HG02571 (cell line): ENCODE results near the gene XCL1.
"Not testable (repeated sequence)": the region's sequence is repeated elsewhere in the genome, so short reads cannot be mapped to it uniquely, and the experiment has no call there.

ENCODE experiments used
- ATAC-seq: cut with Tn5 transposase; IDR thresholded peaks from one replicate; pipeline ENCODE4 v1.9.1; 2021; ENCODE audit warnings: mild to moderate bottlenecking, moderate library complexity; ENCODE audit not compliant: unreplicated experiment

XCL1 gene, protein sequence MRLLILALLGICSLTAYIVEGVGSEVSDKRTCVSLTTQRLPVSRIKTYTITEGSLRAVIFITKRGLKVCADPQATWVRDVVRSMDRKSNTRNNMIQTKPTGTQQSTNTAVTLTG

DNA sequence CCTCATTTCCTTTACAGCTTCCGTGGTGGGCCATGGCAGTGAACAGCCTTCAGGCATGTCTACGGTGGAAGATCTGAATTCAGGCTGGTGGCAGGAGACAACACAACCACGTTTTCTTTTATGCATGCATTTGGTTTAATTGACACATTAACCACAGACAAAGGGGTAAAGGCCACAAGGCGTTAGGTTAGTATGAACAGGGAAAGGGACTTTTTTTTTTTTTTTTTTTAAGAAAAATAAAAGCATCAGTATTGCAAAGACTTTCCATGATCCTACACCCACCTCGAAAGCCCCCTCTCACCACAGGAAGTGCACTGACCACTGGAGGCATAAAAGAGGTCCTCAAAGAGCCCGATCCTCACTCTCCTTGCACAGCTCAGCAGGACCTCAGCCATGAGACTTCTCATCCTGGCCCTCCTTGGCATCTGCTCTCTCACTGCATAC is at the start of gene XCL1:
XCL1 (plus strand) TSS at position 361 of the 444 bp plus-strand sequence; CDS start at position 394, 33 bp downstream.
- ATAC-seq, result not testable (repeated sequence)

DNA sequence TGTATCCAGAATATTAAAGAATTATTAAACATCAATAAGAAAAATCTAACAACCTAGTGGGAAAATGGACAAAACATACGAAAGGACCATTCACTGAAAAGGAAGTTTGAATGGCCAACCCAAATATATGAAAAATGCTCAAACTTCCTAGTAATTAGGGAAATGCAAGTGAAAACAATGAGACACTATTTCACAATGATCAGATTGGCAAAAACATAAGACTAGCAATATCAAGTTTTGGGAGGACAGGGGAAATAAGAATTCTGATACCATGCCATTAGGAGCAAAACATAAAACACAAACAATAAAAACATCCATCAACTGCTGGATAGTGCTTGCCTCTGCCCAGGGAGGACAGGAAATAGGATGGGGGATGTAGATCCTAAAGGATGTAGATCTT is 46.9 kb upstream of the XCL1 start:
- no peak for ATAC-seq

DNA sequence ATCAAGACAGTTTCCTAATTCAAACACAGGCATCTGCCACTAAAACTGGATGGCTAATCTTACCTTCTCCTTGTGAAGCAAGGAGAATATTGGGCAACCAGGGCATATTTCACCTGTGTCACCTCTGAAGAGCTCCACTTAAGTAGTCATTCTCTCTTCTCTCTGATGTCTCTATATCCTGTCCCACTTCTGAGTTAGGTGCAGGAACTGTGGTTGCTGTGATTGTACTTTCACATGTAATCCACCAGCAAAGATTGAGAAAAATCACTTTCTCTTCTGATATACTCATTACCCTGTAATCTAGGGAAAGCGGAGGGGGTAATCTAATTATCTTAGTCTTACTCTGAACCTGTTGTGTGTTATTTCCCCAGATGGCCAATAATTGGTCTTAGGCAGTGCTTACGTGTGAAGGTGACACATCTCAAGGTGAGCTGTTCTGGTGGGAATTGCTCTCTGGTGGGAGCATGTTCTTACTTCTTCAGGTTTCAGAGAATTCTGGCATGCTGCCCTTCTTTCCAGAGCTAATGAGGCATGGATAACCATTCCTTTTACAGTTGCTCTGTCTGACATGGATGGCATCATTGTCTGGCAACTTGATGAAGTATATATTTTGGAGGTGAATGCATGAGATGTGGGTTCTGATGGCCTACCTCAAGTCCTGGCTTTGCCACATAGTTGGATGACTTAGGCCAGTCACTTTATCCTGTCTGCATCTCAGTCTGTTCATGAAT is 44.6 kb upstream of the XCL1 start:
- ATAC-seq, result no peak

DNA sequence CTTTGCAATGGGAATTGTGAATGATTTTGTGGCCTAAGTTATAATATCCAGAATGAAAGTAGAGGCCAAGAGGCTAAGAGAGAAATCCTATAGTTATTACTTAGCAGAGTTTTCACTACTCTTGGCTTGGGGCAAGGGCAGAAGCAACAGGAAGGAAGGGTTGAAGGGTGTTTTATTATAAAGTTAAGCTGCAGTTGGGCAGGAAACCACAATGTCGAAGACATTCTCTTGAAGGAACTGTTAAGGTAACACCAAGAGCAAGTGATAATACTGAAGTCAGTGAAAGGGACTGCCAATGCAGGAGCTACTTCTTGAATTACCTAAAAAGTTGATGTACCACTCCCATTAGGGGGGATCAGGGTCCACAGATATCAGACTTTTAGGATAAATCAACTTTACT is 40.9 kb upstream of the XCL1 start:
- ATAC-seq, result no peak

DNA sequence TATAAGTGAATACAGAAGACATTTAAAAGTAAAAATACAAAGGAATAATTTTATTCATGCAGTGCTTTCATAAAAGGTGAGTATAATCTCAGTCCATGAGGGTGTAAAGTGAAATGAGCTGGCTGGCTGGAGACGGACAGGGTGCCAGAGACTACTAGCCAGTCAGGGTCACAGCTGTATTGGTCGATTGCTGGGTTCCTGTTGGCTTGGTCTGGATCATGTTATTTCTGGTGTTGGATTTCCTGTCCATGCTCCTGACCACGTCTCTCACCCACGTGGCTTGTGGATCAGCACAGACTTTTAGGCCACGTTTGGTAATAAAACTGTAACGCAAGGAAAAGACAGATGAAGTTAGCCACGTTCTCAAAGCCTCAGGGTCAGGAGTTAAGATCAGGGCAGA is 35.6 kb upstream of the XCL1 start:
- ATAC-seq, result not testable (repeated sequence)

DNA sequence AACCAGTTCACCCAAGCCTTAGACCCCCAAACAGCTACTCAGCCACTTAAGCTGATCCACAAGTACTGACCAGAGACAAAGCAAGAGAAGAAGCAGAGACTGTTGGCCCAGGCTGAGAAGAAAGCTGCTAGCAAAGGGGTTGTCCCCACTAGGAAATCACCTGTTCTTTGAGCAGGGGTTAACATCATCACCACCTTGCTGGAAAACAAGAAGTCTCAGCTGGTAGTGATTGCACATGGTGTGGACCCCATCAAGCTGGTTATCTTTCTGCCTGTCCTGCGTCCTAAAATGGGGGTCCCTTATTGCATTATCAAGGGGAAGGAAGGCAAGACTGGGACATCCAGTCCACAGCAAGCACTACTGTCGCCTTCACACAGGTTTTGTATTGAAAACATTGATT is 33.4 kb upstream of the XCL1 start:
- ATAC-seq, result not testable (repeated sequence)

DNA sequence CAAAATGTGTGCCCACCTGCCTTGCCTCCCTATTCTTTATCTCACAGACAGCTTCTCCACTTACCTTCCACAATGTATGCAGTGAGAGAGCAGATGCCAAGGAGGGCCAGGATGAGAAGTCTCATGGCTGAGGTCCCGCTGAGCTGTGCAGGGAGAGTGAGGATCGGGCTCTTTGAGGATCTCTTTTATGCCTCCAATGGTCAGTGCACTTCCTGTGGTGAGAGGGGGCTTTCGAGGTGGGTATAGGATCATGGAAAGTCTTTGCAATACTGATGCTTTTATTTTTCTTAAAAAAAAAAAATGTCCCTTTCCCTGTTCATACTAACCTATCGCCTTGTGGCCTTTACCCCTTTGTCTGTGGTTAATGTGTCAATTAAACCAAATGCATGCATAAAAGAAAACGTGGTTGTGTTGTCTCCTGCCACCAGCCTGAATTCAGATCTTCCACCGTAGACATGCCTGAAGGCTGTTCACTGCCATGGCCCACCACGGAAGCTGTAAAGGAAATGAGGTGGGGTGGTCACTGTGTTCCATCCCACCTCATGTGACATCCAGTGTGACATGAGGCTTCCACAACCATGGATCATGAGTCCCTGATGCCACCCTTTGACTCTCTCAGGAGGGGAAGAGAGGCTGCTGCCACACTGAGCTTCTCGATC is 32.4 kb upstream of the XCL1 start, which contains the start of gene XCL2:
XCL2 (minus strand) TSS at position 158 of the 659 bp plus-strand sequence; CDS start at position 125, 33 bp downstream.
- not testable (repeated sequence) for ATAC-seq

DNA sequence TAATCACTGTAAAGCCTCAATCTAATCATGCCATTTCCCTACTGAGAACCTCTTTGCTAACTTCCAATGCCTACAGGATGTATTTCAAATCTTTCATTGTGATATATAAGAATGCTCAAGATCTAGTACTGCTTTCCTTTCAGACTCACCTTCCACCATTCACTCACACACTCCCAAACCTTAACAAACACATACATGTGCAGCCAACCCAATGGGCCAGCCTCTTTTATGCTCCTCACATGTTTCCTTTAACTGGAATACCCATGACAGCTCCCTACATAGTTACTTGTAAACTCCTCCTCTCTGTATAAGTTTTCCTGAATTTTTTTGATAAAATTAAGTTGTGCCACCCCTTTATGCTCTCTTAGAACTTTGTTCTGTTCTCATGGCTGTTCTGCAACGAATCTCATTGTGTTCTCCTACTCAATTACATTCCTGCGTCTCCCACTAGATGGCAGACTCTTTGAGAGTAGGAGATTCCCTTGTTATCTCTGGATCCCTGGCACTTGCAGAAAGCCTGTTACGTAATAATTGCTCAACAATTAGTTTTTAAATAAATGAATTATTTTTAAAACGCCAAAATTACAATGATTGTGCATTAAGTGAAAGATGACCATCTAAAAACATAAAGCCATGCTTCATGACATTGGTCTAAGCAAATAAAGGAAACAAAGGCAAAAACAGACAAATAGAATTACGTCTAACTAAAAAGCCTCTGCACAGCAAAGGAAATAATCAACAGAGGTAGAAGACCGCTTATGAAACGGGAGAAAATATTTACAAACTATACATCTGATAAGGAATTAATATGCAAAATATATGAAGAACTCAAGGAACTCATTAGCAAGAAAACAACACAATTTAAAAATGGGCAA is 30.5 kb upstream of the XCL1 start:
- not testable (repeated sequence) for ATAC-seq

DNA sequence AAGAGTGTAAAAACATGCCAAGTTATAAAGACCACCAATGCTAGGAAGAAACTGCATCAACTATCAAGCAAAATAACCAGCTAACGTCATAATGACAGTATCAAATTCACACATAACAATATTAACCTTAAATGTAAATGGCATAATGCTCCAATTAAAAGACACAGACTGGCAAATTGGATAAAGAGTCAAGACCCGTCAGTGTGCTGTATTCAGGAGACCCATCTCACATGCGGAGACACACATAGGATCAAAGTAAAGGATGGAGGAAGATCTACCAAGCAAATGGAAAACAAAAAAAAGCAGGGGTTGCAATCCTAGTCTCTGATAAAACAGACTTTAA is 29.9 kb upstream of the XCL1 start:
- ATAC-seq, result not testable (repeated sequence)

DNA sequence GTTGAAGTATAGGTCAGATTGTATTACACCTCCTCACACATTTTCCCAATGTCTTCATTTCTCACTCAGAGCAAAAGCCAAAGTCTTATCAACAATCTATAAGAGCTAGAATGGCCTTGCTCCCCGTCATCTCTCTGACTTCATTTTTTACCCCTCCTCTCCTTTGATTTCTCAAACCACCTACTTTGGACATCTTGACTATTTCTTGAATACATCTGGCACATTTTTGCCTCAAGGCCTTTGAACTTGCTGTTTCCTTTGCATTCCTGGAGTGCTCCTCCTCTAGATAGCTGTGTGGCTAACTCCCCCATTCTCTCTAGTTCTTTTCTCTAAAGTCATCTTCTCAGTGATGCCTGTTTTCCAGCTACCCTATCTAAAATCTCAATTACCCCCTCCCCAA is 25.4 kb upstream of the XCL1 start:
- no peak for ATAC-seq

DNA sequence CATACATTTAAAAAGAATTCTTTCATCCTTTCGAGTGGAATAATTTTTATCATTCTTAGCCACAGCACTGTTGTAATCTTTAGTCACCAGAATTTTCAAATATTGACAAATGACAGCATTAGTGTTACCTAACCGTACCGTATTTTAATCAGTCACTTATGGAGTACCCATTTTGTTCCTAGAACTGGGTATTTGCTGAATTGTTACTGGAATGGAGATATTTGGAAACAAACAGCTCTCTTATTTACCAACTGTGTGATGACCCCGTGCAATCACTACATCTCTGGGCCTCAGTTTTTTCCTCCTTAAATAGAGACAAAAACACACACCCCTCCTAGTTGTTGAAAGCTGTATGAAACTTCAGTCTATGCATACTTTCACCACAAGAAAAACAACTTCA is 24.7 kb upstream of the XCL1 start:
- no peak for ATAC-seq

DNA sequence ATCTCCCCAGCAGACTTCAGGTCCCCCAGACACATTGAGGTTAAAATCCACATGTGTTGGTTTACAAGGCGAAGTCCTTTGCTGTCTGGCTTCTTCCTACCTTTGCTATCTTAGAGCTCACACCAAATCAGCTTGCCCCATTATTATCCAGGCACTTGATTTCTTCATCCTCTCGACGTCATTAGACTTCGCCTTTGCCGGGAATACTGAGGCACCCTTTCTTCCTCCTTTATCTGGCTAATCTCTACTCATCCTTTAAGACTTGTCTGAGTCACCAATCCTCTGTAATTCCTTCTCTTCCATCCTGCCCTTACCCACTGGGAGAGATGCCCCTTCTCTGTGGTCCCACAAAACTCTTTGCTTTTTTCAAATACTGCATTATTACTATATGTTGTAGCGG is 23.4 kb upstream of the XCL1 start:
- ATAC-seq, result no peak

DNA sequence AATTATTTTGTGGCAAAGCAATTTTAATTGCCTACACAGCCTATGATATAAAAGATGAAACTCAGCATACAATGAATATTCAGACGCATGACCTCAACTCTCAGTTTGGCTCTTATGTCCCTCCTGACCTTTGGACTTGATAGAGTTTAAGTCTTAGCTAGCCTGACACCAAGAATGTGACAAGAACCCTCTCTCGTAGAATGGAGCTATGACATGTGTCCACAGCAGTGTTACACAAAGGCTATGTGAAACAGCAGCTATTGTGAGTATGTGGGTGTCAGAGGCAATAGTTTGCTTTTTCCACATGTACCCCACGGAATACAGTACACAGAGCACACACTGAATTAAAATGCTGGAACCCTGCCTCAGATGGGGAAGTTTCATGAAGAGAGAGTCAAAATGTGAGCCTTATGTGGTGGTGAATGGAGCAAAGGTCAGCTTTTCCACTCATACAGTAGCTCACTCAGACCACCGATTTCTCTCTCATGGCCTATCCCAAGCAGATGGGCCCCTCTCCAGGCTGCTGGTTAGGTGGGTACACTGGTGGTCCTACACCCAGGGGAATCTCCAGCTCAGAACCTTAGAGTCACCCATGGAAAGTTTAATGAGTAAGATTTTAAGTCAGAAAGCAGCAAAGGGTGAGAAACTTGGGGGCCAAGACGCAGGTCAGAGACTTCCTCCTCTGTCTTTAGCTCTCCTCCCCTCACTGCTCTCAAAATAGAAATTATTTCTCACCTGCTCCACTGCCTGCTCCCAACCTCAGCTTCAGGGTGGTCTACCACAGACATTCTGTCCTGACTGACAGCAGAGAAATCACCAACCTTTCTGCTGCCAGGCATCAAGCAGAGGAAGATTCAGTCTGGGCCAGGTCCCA is 22.5 kb upstream of the XCL1 start:
- no peak for ATAC-seq

DNA sequence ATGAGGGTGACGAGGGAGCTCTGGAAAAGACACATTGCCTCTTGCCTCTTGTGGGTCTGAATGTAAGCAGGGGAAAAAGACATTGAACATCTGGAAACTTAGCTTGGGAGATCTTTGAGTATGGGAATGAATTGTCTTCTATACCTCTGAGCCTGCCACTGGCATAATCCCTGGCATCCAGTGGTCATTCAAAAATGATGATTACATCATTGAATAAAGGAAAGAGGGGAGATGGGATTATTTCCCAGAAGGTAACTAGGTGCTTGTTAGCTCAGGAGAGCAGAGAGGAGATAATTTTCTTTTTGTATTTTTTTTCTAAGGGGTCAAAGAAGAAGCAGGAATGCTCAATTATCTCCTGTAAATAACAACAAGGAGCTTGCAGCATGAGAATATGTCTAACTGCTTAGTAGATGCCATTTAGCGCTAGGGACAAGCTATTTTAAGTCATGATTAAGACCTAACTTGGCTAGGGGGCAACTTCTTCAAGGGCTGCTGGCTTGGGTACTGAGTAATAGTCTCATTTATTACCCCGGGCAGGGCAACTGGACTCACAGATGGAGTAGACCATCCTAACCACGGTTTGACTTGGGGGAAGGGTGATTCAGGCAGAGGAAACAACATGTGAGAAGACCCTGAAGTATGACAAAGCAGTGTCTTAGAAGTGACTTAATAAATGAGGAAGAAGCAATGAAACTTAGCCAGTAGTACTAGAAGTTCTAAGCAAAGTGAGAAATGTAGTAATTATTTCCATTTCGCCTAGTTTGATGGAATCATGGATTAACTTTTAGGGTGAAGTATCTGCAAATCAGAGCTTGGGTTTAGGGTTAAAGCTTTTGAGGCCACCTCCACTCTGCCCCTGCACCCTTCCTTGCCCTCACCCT is 21.6 kb upstream of the XCL1 start:
- no peak for ATAC-seq

DNA sequence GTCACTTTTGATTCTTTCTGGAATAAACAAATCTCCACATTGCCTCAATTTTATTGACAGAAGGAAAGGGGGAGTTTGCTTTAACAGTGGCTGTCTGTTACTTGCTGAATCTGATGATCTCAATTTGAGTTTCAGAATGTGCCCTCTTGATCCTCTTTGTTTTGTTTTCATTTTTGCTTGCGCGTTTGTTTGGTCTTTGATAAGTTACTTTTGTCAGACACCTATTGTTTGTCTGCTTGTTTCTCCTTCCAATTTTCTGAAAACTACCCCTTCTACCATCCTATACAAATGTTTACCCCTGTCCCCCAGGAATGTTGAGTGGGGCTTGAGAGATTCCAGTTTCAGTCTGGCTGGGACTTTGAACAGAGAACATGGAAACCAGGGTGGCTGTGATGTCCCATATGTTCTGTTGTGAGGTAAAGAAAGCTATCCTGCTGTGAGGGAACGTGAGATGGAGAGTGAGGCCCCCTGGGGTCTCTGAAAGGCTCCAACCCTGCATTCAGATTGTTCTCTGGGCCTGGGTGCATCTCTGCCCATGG is 20.8 kb upstream of the XCL1 start:
- no peak for ATAC-seq

DNA sequence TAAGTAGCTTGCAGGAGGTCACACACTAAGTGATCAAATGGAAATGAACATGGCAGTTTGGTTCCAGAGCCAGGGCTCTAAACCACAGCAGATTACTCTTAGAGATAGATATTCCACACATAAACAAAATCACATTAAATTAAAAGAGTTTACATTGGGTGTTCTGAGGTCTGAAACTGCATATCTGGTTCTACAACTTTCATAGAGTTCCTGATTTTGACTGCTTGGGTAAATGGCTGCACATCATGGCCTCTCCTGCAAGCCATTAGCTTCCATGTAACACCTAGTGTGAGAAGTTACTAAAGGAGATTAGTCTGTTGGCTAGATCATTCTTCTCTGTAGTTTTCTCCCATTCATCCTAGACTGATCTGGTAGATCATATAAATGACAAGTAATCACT is 19.8 kb upstream of the XCL1 start:
- ATAC-seq, result no peak

DNA sequence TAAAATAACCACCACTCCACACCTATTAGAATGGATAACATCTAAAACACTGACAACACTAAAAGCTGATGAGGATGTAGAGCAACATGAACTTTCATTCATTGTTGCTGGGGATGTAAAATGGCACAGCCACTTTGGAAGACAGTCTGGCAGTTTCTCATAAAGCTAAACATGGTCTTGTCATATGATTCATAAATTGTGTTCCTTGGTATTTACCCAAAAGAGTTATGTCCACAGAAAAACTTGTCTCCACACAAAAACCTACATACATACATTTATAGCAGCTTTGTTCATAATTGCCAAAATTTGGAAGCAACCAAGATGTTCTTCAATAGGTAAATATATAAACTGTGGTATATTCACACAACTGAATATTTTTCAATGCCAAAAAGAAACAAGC is 16.0 kb upstream of the XCL1 start:
- ATAC-seq, result no peak

DNA sequence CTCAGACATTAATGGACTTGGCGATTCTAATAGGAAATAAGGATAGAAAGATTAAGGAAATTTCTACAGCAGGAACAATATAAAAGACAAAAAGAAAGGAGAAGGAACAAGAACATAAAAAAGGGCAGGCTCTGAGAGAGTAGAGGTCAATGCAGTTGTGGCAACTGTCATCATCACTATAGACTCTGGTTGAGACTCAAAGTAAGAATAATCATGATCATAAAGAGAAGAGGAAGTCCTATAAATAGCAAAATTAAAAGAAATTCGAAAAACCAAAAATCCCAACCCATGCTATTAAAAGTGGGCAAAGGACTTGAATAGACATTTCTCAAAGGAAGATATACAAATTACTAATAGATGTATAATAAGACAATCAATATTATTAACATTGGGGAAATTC is 14.4 kb upstream of the XCL1 start:
- no peak for ATAC-seq

DNA sequence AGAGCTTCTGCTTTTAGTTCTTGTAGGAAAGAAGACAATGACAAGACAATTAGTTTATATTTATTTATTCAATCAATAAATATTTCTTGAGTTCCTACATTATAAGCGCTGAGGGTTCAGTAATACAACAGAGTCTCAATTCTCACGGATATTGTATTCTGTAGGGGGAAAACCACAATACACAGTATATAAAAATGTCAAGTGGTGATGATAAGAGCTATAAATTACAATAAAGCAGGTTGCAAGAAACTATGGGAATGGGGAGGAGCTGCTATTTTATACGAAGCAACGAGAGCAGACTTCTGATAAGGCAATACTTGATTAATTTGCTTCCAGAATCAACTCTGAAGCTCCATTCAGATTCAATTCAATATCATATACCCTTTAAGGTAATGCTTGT is 10.6 kb upstream of the XCL1 start:
- ATAC-seq, result no peak
